Neuronal stem cell (in vitro differentiated cells): ENCODE data around the gene MAP4.

Experiments used
- DNase-seq: peaks from one replicate; pipeline ENCODE4 v3.0.0-alpha.2; 2013; ENCODE audit warnings: low spot score
- H2AFZ ChIP-seq: one replicate; pipeline ENCODE4 v1.6.1; 2013; ENCODE audit warnings: mild to moderate bottlenecking, low read length, inconsistent platforms
- H2AK5ac ChIP-seq: 2 replicates; pipeline ENCODE4 v1.6.1; 2013; ENCODE audit warnings: low read depth, mild to moderate bottlenecking, inconsistent platforms, low read length, moderate library complexity, mixed read lengths
- H2BK120ac ChIP-seq: 2 replicates; pipeline ENCODE4 v1.6.1; 2013; ENCODE audit warnings: low read depth, mild to moderate bottlenecking, inconsistent platforms, low read length, moderate library complexity, mixed read lengths
- H2BK12ac ChIP-seq: one replicate; pipeline ENCODE4 v1.6.1; 2013; ENCODE audit warnings: low read length, inconsistent platforms
- H2BK15ac ChIP-seq: 2 replicates; pipeline ENCODE4 v1.6.1; 2013; ENCODE audit warnings: mild to moderate bottlenecking, low read length, inconsistent platforms, mixed read lengths
- H2BK5ac ChIP-seq: one replicate; pipeline ENCODE4 v1.6.1; 2013; ENCODE audit warnings: inconsistent platforms, mild to moderate bottlenecking, low read length, moderate library complexity
- H3K14ac ChIP-seq: one replicate; pipeline ENCODE4 v1.6.1; 2013; ENCODE audit warnings: low read length, inconsistent platforms
- H3K18ac ChIP-seq: 2 replicates; pipeline ENCODE4 v1.6.1; 2013; ENCODE audit warnings: low read length, inconsistent platforms
- H3K23ac ChIP-seq: 2 replicates; pipeline ENCODE4 v1.6.1; 2013; ENCODE audit warnings: low read depth, mild to moderate bottlenecking, mixed read lengths, low read length, inconsistent platforms; ENCODE audit not compliant: poor library complexity
- H3K27ac ChIP-seq: replicated peaks from 3 replicates; pipeline ENCODE4 v1.5.1; 2013; ENCODE audit warnings: low read length, inconsistent platforms
- H3K27me3 ChIP-seq, 3 experiments: 2 replicates each; pipeline ENCODE4 v1.6.1; 2013; ENCODE audit warnings: low read length in 3 of 3, mild to moderate bottlenecking in 2 of 3, inconsistent platforms in 1 of 3, low read depth in 1 of 3, mixed read lengths in 1 of 3, moderate library complexity in 1 of 3; ENCODE audit not compliant: control insufficient read depth in 3 of 3, insufficient read depth in 3 of 3
- H3K36me3 ChIP-seq, 2 donors: replicated peaks in 1 of 2; 2 replicates each; pipeline ENCODE4 v1.6.1; 2013; ENCODE audit warnings: low read length in 2 of 2; ENCODE audit not compliant: control insufficient read depth in 2 of 2, insufficient read depth in 2 of 2
- H3K4ac ChIP-seq: 2 replicates; pipeline ENCODE4 v1.6.1; 2013; ENCODE audit warnings: inconsistent platforms, mild to moderate bottlenecking, low read length, moderate library complexity
- H3K4me1 ChIP-seq, 2 donors: 1 replicate in 1 of 2; 2 replicates in 1 of 2; pipeline ENCODE4 v1.6.1; 2013; ENCODE audit warnings: low read length in 2 of 2, low read depth in 1 of 2; ENCODE audit not compliant: control insufficient read depth in 2 of 2, insufficient read depth in 1 of 2
- H3K4me2 ChIP-seq: one replicate; pipeline ENCODE4 v1.6.1; 2013; ENCODE audit warnings: mild to moderate bottlenecking, low read length, inconsistent platforms; ENCODE audit not compliant: insufficient read depth, poor library complexity, severe bottlenecking
- H3K4me3 ChIP-seq, 2 donors: 2 replicates each; pipeline ENCODE4 v1.5.1; 2013; ENCODE audit warnings: low read length in 2 of 2, mild to moderate bottlenecking in 2 of 2, inconsistent platforms in 1 of 2, moderate library complexity in 1 of 2
- H3K79me1 ChIP-seq: one replicate; pipeline ENCODE4 v1.6.1; 2013; ENCODE audit warnings: low read depth, mild to moderate bottlenecking, inconsistent platforms, low read length, moderate library complexity
- H3K9ac ChIP-seq: one replicate; pipeline ENCODE4 v1.6.1; 2013; ENCODE audit warnings: mild to moderate bottlenecking, low read depth, low read length, inconsistent platforms; ENCODE audit not compliant: poor library complexity
- H3K9me3 ChIP-seq, 2 donors: replicated peaks in 1 of 2; 2 replicates each; pipeline versions ENCODE3 to v1.6.1; 2013; ENCODE audit warnings: low read length in 2 of 2, mild to moderate bottlenecking in 2 of 2, inconsistent platforms in 1 of 2, low read depth in 1 of 2, mixed read lengths in 1 of 2, moderate library complexity in 1 of 2; ENCODE audit not compliant: control insufficient read depth in 2 of 2, insufficient read depth in 1 of 2
- H4K8ac ChIP-seq: one replicate; pipeline ENCODE4 v1.6.1; 2013; ENCODE audit warnings: low read depth, mild to moderate bottlenecking, inconsistent platforms, low read length, moderate library complexity
- H4K91ac ChIP-seq: one replicate; pipeline ENCODE4 v1.6.1; 2013; ENCODE audit warnings: low read length, low read depth, mild to moderate bottlenecking, inconsistent platforms; ENCODE audit not compliant: poor library complexity
- WGBS, 2 donors: extraction: QIAGEN DNeasy Blood & Tissue Kit; methylation state at CpG; one replicate each; pipeline ENCODE4 v1.1.7; 2013; ENCODE audit warnings: missing lambda C conversion rate in 2 of 2, mixed read lengths in 1 of 2; ENCODE audit not compliant: insufficient read length in 2 of 2, insufficient replicate concordance in 1 of 2; ENCODE audit errors: extremely low coverage in 2 of 2; 5-methylcytosine and 5-hydroxymethylcytosine counted together

MAP4 gene

GRCh38 chr3:47989981-47990440 is 26.2 kb downstream of the MAP4 start:
- H2AFZ ChIP-seq = no peak overlapping the region
- no peak overlapping the region for H3K18ac ChIP-seq
- no CpG with 5 or more reads among the region's 2 CpGs for WGBS, 2 donors
- no peak overlapping the region for H2BK15ac ChIP-seq
- H3K23ac ChIP-seq = no peak overlapping the region
- H3K36me3 ChIP-seq = peaks cover 0 to 51% of the 10 kb centered on the region in 2 donors
- H2BK12ac ChIP-seq = no peak overlapping the region
- no peak overlapping the region for H3K4me3 ChIP-seq
- H4K8ac ChIP-seq = no peak overlapping the region
- no peak overlapping the region for H4K91ac ChIP-seq
- no peak overlapping the region for H2AK5ac ChIP-seq
- peak; percentile 69 for DNase-seq
- H3K9ac ChIP-seq = no peak overlapping the region
- H2BK120ac ChIP-seq = no peak overlapping the region
- no peak overlapping the region for H3K4ac ChIP-seq
- no peak overlapping the region for H3K27ac ChIP-seq
- H3K4me1 ChIP-seq = no peaks in the 10 kb centered on the region
- H3K27me3 ChIP-seq = no peaks in the 10 kb centered on the region
- no peaks in the 10 kb centered on the region for H3K9me3 ChIP-seq
- no peak overlapping the region for H3K4me2 ChIP-seq
- no peak overlapping the region for H2BK5ac ChIP-seq
- H3K14ac ChIP-seq = no peak overlapping the region
- no peaks in the 10 kb centered on the region for H3K79me1 ChIP-seq

GRCh38 chr3:47985381-47985780 is 30.8 kb downstream of the MAP4 start:
- peaks cover 0 to 21% of the 10 kb centered on the region in 2 donors for H3K36me3 ChIP-seq
- no peaks in the 10 kb centered on the region for H3K27me3 ChIP-seq
- no peak overlapping the region for H3K18ac ChIP-seq
- H2AK5ac ChIP-seq = no peak overlapping the region
- H3K9ac ChIP-seq = no peak overlapping the region
- no peak overlapping the region for H2BK12ac ChIP-seq
- no peak overlapping the region for H4K8ac ChIP-seq
- no peak for DNase-seq
- H3K4me3 ChIP-seq = no peak overlapping the region
- H3K4me2 ChIP-seq = no peak overlapping the region
- H3K4ac ChIP-seq = no peak overlapping the region
- WGBS, 2 donors = no CpG with 5 or more reads among the region's 1 CpG
- no peak overlapping the region for H2BK120ac ChIP-seq
- H3K4me1 ChIP-seq = no peaks in the 10 kb centered on the region
- no peaks in the 10 kb centered on the region for H3K79me1 ChIP-seq
- no peak overlapping the region for H3K14ac ChIP-seq
- no peak overlapping the region for H2AFZ ChIP-seq
- H2BK5ac ChIP-seq = no peak overlapping the region
- H3K23ac ChIP-seq = no peak overlapping the region
- H2BK15ac ChIP-seq = no peak overlapping the region
- H3K27ac ChIP-seq = no peak overlapping the region
- H3K9me3 ChIP-seq = no peaks in the 10 kb centered on the region
- no peak overlapping the region for H4K91ac ChIP-seq

- Histone ChIP-seq H3K4me2 (no peak overlapping the region), H3K4ac (no peak overlapping the region), H3K18ac (no peak overlapping the region), H2BK15ac (no peak overlapping the region), H4K91ac (no peak overlapping the region), H3K27ac (no peak overlapping the region), H3K27me3 (no peaks in the 10 kb centered on the region), H3K79me1 (no peaks in the 10 kb centered on the region), H2BK12ac (no peak overlapping the region), H3K4me3 (no peak overlapping the region), H3K4me1 (no peaks in the 10 kb centered on the region), H3K9ac (no peak overlapping the region), H2AFZ (no peak overlapping the region), H4K8ac (no peak overlapping the region), H3K9me3 (no peaks in the 10 kb centered on the region), H2BK120ac (no peak overlapping the region), H2AK5ac (no peak overlapping the region), H3K23ac (no peak overlapping the region), H3K14ac (no peak overlapping the region), H3K36me3 (peaks cover 0 to 16% of the 10 kb centered on the region in 2 donors), H2BK5ac (no peak overlapping the region)
- no peak for DNase-seq
- no CpG with 5 or more reads among the region's 3 CpGs for WGBS, 2 donors
Observed at GRCh38 chr3:47984075-47984728, 32.0 kb downstream of the MAP4 start.

- Histone ChIP-seq H2BK15ac (no peak overlapping the region), H2AFZ (no peak overlapping the region), H3K14ac (no peak overlapping the region), H3K27me3 (no peaks in the 10 kb centered on the region), H2BK12ac (no peak overlapping the region), H3K4me2 (no peak overlapping the region), H3K27ac (no peak overlapping the region), H3K4me3 (no peak overlapping the region), H3K36me3 (peaks cover 0 to 12% of the 10 kb centered on the region in 2 donors), H3K4ac (no peak overlapping the region), H3K23ac (no peak overlapping the region), H3K9me3 (no peaks in the 10 kb centered on the region), H4K8ac (no peak overlapping the region), H2BK120ac (no peak overlapping the region), H3K18ac (no peak overlapping the region), H2BK5ac (no peak overlapping the region), H3K4me1 (no peaks in the 10 kb centered on the region), H4K91ac (no peak overlapping the region), H3K9ac (no peak overlapping the region), H3K79me1 (no peaks in the 10 kb centered on the region), H2AK5ac (no peak overlapping the region)
- DNase-seq = no peak
- no CpG with 5 or more reads among the region's 2 CpGs for WGBS, 2 donors
Observed at GRCh38 chr3:47980795-47981194, 35.4 kb downstream of the MAP4 start.
